NCI-H1694 (cell line): ENCODE results near the gene MACF1.
"Not testable (repeated sequence)": the region's sequence is repeated elsewhere in the genome, so short reads cannot be mapped to it uniquely, and the experiment has no call there.

ENCODE experiments used
- DNase-seq: peaks from one replicate; lab custom pipeline; 2025; lab: John Stamatoyannopoulos, UW

The MACF1 gene

DNA sequence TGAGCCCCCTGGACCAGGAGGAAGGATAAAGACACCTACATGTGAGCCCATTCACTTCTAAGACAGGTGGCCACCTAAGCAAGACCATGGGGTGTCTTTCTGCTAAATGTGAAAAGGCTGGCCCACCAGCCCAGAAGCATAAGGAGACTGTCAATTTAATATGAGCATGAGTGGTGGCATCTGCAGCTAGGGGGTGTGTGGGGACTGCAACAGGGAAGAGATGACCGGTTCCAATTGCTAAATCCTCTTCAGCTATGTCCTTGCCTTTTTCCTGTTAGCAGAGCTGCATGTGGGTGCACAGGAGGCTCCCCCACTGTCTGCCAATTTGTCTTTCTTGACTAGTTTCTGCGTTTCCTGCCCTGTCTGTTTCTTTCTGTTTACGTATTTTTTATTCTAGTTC, 264.7 kb downstream of the MACF1 start:
- no peak for DNase-seq

DNA sequence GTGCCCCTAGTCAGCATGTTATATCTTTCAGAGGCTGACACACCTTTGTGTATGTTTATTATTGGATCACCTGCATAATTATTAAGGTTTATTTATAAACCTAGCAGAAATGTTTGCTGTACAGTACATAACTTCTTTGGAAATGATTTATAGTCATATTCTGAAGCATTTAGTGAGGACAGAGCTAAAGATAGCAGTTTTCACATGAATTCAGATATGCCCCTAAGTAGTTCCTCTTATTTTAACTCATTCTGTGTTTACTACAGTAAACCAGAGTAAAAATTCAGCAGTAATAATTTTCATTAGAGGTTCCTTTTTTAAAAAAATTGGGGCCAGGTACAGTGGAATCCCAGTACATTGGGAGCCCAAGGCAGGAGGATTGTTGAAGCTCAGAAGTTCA, 265.5 kb downstream of the MACF1 start:
- DNase-seq = no peak

DNA sequence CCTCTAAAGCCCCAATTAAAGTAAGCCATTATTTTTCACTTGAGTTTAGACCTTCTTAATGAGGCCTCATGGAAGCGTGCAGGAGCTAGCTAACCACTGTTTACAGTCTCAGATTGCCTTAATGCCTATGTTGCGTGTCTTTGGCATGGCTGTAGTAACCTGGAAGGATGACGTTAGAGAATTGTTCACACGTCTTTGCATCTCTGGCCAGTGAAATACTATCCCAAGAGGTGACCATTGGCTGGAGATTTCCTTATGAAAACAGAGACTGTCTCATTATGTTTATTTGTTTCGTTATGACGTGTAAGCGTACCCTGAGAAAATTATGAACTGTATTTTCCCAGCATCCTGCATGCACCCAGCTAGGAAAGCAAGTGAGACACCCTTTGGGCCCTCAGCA, 268.3 kb downstream of the MACF1 start:
- DNase-seq = no peak

- DNase-seq = no peak
These were observed 268.8 kb downstream of the MACF1 start for GRCh38 chr1:39473324-39473723.

DNA sequence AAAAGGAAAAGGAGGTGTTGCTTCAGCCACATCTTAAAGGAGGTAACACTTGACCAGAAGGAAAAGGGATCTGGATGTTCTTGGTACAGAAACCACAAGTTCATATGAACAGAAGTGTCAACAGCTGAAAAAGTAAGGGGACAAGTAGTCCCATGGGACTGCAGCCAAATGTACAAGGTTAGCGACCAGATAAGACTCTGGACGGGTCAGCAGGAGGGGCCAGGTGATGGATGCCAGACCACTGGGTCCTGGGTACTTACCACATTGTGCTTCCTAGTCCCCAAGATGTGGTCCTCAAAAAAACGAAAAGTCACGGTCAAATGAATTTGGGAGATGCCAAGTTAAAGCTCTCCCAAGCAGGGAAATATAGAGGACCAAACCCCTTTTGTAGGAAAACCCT, 270.3 kb downstream of the MACF1 start:
- no peak for DNase-seq

DNA sequence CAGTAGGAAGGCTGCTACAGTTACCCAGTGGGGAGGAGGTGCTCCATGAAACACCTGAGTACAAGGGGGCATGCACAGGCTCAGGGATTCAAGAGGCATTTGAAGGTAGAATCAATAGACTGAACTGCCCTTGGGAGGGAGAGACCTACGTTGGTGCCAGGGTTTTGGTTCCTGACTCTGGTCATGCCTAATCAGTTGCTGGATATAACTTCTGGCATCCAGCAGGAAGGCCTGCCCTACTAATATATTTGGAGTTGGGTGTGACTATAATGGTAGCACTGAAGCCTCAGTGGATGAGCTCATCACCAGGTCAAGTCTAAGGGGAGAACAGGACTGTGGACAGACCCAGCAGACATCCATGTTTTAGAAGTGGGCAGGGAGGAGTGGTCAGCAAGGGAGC, 271.1 kb downstream of the MACF1 start:
- not testable (repeated sequence) for DNase-seq

DNA sequence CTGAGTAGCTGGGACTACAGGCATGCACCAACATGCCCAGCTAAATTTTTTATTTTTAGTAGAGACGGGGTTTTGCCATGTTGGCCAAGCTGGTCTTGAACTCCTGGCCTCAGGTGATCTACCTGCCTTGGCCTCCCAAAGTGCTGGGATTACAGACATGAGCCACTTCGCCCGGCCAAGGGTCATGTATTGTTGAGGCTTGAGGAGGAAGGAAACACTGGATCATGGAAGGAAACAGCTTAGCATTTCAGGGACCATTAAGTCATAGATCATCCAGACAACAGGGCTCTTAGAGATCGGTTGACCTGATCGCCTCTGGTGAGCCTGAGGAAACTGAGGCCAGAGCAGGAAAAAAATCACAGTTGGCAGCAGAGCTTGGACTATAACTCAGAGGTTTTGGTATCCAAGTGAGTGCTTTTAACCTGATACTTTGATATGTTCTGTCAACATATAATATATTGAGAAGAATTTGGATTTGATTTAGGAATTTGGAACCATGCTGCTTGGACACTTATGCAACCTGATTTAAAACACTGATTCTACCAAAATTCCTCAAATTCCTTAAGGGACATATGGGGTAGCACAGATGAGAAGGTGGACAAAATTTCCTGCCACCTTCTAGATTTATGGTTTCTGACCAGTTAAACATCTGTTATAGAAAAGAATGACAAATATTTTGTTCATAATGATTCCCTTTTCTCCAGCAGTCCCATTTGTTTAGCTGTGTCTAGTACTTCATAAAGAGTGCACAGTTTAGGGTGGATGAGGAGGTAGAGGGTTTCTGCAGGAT, 273.8 kb downstream of the MACF1 start:
- DNase-seq = no peak

DNA sequence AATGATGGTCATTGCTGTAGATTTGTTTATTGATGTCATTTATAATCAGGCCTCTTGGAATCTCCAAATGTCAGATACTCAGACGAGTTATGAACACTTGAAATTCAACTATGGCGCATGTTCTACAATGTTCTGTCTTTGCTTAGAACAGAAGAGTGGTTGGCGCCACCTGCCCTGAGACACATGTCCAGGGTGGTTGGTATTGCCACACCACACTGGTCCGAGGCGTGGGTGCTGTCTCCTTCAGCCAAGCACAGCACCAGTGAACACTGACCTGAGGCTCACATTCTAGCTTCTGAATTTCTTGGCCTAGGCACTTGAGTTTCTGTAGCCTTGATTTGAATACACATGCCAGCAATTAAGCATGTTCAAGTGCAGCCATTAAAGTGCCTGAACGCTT, 276.8 kb downstream of the MACF1 start:
- DNase-seq = no peak

DNA sequence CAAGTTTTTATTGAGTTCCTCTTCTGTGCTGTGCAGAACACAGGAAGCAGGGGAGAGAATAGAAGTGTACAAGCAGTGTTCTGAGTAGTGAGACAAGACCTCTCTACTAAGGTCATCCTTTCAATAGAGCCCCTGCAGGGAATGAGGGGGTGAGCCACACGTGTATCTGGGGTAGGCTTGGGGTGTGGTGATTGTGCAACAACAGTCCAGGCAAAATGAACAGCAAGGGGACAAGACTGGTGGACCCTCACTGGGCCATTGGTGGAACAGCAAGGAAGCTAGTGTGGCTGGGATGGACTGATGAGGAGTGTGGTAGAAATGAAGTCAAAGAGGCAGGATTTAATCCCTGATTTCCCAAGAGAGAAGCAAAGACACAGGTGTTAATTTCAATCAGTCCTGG, 278.8 kb downstream of the MACF1 start:
- DNase-seq = no peak

DNA sequence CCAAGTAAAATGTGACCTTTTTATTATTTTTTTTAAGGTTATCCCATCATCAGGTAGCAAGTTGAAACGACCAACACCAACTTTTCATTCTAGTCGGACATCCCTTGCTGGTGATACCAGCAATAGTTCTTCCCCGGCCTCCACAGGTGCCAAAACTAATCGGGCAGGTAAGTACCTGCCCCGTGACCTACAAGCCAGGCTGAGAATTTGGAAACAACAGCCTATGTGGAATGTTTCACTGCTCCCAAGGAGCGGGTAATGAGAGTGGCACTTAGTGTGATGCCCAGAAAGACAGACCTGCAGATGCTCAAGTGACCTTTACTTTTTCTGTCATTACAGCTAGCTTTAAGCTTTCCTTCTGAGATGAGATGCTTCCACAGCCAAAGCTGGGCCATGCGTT, 280.1 kb downstream of the MACF1 start:
- DNase-seq = no peak

DNA sequence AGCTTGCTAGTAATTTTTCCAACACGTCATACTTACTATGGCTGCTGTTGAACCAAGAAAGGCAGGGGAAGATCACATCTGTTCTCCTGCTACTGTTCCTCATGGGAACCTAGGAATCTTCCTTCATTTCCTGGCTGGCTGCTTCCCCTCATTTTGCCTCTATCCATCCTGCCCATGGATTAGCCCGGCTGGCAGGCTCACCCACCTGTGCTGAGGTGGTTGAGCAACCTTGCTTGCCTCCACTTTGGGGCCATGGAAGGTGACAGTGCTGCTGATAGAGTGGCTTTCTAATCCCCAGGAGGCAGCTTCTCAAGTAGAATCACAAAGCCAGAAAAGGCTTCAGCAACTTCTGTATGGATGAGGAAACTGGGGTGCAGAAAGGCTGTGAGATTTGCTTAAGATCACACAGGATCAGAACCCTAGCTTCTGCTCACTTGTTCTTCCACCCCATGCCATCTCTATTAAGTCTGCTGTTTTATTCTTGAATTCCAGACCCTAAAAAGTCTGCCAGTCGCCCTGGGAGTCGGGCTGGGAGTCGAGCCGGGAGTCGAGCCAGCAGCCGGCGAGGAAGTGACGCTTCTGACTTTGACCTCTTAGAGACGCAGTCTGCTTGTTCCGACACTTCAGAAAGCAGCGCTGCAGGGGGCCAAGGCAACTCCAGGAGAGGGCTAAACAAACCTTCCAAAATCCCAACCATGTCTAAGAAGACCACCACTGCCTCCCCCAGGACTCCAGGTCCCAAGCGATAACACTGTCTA, 280.7 kb downstream of the MACF1 start:
- no peak for DNase-seq

DNA sequence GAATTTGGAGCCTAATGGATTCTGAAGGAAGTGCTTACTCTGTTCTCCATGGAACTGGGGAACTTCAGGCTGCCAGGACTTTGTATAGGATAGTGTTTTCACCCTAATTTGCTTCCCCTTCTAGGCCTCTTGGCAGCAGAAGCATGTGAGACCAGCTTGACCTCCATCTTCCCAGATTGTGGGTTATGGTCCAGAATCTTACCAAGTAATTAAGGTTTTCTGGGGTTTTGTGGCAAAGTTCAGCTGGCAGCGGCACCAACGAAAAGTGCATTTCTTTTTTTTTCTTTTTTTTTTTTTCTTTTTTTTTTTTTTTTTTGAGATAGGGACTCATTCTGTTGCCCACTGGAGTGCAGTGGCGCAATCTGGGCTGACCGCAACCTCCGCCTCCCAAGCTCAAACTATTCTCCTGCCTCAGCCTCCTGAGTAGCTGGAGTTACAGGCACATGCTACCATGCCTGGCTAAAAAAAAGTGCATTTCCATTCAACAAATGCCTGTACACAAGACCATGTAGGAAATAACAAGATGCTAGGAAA, 283.6 kb downstream of the MACF1 start:
- DNase-seq = no peak

DNA sequence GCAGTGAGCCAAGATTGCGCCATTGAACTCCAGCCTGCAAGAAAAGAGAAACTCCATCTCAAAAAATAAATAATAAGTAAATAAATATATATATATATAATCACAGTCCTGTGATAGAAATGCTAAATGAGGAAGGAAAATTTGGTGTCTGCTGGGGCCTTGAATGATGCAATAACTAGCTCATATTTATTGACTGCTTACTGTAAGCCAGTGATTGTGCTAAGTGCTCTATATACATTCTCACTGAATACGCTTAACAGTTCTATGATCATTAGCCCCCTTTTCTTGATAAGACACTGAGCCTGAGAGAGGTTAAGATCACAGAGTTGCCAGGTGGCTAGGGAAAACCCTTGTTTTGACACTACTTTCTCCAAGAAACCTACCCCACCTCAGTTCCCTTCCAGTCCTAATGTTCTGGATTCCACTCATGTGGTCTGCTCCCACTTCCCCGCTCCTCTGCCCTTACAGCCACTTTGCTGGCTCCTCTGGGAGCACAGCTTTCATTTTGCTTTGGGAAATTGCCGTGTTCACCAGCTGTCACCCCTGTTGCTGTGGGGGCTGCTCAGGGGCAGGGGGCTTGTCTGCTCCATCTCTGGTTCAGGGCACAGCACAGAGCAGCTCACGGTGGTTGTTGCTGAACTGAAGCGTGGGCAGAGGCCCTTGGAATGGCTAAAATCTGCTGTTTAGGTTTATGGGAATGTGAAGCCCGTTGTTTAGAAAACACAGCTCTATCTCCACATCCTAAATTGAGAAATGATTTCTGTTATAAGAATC, 284.5 kb downstream of the MACF1 start:
- DNase-seq = peak; percentile 99

DNA sequence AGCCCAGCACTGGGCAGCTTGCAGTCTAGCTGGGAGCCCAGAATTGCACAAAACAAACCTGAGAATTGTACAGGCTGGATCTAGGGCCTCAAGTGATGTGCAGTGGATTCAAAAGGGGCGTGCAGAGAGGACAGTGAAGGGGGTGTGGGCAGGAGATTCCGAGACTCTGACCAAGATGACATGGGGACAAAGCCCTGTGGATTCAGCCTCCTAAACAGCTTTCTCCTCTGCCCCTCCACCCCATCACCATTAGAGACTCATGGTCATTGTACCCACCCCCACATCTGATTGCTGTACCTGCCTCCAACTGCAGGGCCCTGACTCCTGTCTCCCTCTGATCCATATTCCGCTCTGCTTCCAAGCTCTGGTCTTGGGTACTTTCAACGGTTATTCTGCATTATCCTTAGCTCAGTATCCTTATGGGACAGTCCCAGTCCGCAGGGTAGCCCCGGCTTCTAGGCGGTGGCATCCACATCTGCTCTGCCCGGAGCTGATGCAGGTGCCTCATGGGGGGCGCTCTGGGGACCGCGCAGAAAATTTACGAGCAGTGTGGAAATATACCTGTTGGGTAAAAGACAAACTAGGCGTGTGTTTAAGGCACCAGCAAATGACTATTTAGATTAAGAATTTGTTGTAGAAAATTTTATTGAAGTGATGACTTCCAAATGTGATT, 285.2 kb downstream of the MACF1 start:
- peak; percentile 98 for DNase-seq

- no peak for DNase-seq
These were observed 286.2 kb downstream of the MACF1 start for GRCh38 chr1:39490596-39491145.

DNA sequence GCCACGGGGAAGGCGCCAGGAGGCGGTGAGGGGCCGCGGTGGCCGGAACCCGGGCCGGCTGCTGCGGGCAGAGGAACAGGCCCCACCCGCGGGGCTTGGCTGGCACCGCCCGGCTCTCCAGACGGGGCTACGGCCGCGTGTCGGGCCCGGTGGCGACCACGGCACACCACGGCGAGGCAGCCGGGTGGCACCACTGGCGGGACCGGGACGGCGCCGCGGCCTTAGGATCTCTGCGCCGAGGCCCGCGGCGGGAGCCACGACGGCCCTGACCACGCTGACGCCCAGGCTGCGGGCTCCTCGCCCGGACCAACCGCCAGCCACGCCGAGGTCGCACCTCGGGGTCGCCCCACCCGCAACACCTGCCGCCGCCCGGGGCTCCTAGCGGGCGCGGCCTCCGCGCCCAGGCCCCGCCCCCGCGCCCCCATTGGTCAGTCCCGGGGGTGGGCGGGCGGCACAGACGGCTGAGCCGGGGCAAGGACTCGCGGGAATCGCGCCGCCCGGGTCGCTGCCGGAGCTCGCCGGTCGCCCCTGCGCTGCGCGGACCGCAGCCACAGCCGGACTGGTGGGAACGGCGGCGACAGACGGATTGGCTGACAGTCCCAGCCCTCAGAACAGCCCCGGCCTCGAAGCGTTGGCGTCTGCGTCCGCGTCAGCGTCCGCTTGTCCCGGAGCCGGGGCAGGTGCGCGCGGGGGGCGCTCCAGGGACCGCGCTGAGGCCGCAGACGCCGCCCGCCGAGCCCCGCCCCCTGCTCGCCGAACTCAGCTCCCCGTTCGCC, 286.8 kb downstream of the MACF1 start, which contains the start of gene BMP8A:
Gene BMP8A, plus strand, starts transcription at position 491 of the 776 bp plus-strand sequence. CDS start 356 bp downstream, outside the sequence.
- peak; percentile 99 for DNase-seq

DNA sequence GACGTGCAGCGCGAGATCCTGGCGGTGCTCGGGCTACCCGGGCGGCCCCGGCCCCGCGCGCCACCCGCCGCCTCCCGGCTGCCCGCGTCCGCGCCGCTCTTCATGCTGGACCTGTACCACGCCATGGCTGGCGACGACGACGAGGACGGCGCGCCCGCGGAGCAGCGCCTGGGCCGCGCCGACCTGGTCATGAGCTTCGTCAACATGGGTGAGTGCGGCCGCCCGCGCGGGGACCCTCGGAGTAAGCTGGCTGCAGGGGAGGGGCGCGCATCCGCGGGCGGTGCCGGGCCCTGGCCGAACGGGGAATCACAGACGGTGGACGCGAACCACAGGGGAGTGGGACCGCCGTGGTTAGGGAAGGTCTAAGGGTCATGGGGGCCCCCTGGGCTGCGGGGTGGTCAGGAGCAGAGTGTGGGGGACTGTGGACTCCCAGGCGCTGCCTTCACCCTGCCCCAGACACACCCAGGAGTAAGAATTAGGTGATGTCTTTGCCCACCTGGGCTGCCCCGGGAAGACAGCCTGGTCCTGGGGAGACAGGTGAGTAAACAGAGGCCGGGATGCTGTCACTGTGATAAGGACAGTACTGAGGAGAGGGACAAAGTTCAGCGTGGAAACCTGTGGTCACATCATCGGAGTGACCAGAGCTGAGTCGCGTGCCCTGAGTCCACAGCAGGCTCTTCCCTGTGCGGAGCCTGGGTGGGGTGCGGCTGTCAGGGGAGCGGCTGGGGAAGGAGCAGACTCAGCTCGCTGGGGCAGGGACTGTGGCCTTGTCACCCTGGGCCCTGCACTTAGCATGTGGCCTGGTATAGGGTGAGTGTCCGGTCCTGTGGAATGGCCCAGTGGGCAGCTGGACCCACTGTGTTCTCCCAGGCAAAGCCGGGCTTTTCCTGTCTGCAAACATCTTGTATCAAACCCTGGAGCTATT, 287.9 kb downstream of the MACF1 start:
- DNase-seq = not testable (repeated sequence)

- not testable (repeated sequence) for DNase-seq
These were observed 288.7 kb downstream of the MACF1 start for GRCh38 chr1:39493043-39493810.
